ENCODE data around the gene ELAVL1.

The ELAVL1 gene

DNA sequence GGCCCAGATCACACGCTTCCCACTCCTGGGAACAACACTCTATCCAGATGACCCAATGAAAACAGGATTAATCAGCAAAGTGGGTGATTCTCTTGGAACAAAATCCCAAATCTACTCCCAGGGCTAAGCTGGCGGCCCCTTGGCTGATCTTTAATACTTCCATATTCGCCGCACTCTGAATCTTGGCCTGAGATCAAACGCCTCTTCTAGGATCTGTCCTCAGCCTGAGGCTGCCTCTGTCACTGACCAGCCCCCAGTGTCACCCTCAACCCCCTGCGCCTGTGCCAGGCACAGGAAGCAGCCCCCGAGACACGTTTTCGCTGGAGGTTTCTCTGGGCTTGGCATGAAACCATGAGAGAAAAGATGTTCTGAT, 77.1 kb downstream of the ELAVL1 start:
- H3K4me1 ChIP-seq (ENCODE audit: control insufficient read depth, insufficient read depth, low read length) = 0 out of 2 replicates have a peak, but pooled peaks cover 5% of the 10 kb centered on the region

GRCh38 chr19:7927605-7928333, 77.7 kb downstream of the ELAVL1 start:
- Histone ChIP-seq H3K27ac (ENCODE audit: low read length) (no peak overlapping the region), H3K27me3 (ENCODE audit: control insufficient read depth, insufficient read depth, low read length) (no peaks in the 10 kb centered on the region)
- WGBS (ENCODE audit: insufficient coverage, insufficient read length) = no CpG with 5 or more reads among the region's 23 CpGs

More for the DNA sequence above, 77.1 kb downstream of the ELAVL1 start:
- no peaks in the 10 kb centered on the region for H3K27me3 ChIP-seq (ENCODE audit: control insufficient read depth, insufficient read depth, low read length)
- no peak overlapping the region for H3K4me3 ChIP-seq (ENCODE audit: low read length)
- no peak for DNase-seq (ENCODE audit: low read depth, low spot score)
- H3K36me3 ChIP-seq (ENCODE audit: control insufficient read depth, insufficient read depth, low read length) = peaks cover 30% of the 10 kb centered on the region
- H3K9me3 ChIP-seq (ENCODE audit: control insufficient read depth, insufficient read depth, low read length) = no peaks in the 10 kb centered on the region
- no CpG with 5 or more reads among the region's 9 CpGs for WGBS (ENCODE audit: insufficient coverage, insufficient read length)
- H3K27ac ChIP-seq (ENCODE audit: low read length) = no peak overlapping the region

GRCh38 chr19:7926727-7927604, 78.5 kb downstream of the ELAVL1 start:
- Histone ChIP-seq H3K4me1 (ENCODE audit: control insufficient read depth, insufficient read depth, low read length) (0 out of 2 replicates have a peak, but pooled peaks cover 5% of the 10 kb centered on the region), H3K27me3 (ENCODE audit: control insufficient read depth, insufficient read depth, low read length) (no peaks in the 10 kb centered on the region), H3K27ac (ENCODE audit: low read length) (no peak overlapping the region), H3K4me3 (ENCODE audit: low read length) (no peak overlapping the region), H3K9me3 (ENCODE audit: control insufficient read depth, insufficient read depth, low read length) (no peaks in the 10 kb centered on the region), H3K36me3 (ENCODE audit: control insufficient read depth, insufficient read depth, low read length) (peaks cover 19% of the 10 kb centered on the region)
- WGBS (ENCODE audit: insufficient coverage, insufficient read length) = no CpG with 5 or more reads among the region's 32 CpGs
- no peak for DNase-seq (ENCODE audit: low read depth, low spot score)

More at GRCh38 chr19:7927605-7928333, 77.7 kb downstream of the ELAVL1 start:
- DNase-seq (ENCODE audit: low read depth, low spot score) = no peak
- Histone ChIP-seq H3K4me3 (ENCODE audit: low read length) (no peak overlapping the region), H3K4me1 (ENCODE audit: control insufficient read depth, insufficient read depth, low read length) (0 out of 2 replicates have a peak, but pooled peaks cover 5% of the 10 kb centered on the region), H3K9me3 (ENCODE audit: control insufficient read depth, insufficient read depth, low read length) (no peaks in the 10 kb centered on the region), H3K36me3 (ENCODE audit: control insufficient read depth, insufficient read depth, low read length) (peaks cover 24% of the 10 kb centered on the region)

GRCh38 chr19:7926021-7926726, 79.3 kb downstream of the ELAVL1 start, which contains the start of gene CTXN1:
CTXN1 (minus strand) TSS chr19:7926135; CDS start chr19:7925538, 597 bp downstream.
- Histone ChIP-seq H3K27ac (ENCODE audit: low read length) (no peak within 1 kb of the TSS), H3K4me3 (ENCODE audit: low read length) (peak within 1 kb of the TSS; percentile 50), H3K36me3 (ENCODE audit: control insufficient read depth, insufficient read depth, low read length) (peaks cover 11% of the 10 kb centered on the region), H3K4me1 (ENCODE audit: control insufficient read depth, insufficient read depth, low read length) (0 out of 2 replicates have a peak, but pooled peaks cover 5% of the 10 kb centered on the region), H3K27me3 (ENCODE audit: control insufficient read depth, insufficient read depth, low read length) (no peaks in the 10 kb centered on the region), H3K9me3 (ENCODE audit: control insufficient read depth, insufficient read depth, low read length) (no peaks in the 10 kb centered on the region)
- DNase-seq (ENCODE audit: low read depth, low spot score) = no peak
- WGBS (ENCODE audit: insufficient coverage, insufficient read length) = no CpG with 5 or more reads among the region's 65 CpGs

DNA sequence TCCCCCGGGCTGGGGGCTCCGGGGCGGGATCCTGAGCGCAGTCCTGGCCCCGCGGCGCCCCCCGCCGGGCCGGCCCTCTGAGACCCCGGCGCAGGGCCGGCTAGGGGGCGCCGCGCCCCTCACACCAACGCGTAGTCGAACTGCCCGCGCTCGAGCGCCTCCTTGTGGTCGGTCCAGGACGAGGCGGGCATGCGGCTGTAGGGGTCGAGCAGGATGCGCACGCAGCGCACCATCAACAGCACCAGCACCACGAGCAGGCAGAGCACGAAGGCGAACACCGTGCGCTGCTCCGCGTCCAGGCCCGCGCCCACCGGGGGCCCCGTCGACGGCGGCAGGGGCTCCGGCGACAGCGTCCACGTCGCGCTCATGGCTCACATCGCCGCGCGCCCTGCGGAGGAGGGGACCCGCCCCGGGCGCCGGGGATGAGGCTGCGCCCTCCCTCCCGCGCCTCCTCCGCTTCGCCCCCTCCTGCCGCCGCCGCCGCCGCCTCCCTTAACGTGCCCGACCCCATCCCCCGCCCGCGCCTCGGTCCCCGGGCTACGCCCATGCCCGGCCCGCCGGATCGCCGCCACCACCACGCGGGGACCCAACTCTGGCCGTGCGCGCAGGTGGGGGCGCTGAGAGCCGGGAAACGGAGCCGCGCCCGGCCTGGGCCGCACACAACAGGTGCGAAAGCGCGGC, 80.1 kb downstream of the ELAVL1 start:
- Histone ChIP-seq H3K4me3 (ENCODE audit: low read length) (peak overlapping the region; percentile 50), H3K9me3 (ENCODE audit: control insufficient read depth, insufficient read depth, low read length) (no peaks in the 10 kb centered on the region), H3K36me3 (ENCODE audit: control insufficient read depth, insufficient read depth, low read length) (peaks cover 6% of the 10 kb centered on the region; the same call in 1 of the 2 replicates), H3K27ac (ENCODE audit: low read length) (no peak overlapping the region), H3K27me3 (ENCODE audit: control insufficient read depth, insufficient read depth, low read length) (no peaks in the 10 kb centered on the region), H3K4me1 (ENCODE audit: control insufficient read depth, insufficient read depth, low read length) (0 out of 2 replicates have a peak, but pooled peaks cover 5% of the 10 kb centered on the region)
- no peak for DNase-seq (ENCODE audit: low read depth, low spot score)
- no CpG with 5 or more reads among the region's 98 CpGs for WGBS (ENCODE audit: insufficient coverage, insufficient read length)

DNA sequence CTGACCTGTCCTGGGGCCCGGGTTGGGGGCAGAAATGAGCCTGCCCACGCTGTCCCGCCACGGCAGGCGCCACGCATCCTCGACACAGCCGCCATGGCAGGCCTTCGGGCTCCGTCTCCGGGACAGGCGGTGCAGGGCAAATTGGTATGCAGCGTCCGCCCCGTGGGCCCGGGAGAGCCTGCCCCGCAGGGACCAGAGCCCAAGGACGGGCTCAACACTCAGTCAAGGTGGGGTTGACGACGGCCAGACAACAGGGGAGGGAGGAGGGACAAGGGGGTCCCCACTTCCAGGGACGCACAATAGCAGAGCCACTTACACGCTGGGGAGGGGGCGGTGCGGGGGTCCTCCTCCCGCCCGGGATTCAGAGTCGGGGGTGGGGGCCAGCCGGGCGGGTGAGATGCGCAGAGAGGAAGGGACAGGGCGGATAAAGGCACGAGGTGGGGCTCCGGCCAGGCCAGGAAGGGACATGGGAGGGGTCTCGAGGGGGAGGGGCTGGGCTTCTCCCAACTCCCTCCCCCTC, 80.7 kb downstream of the ELAVL1 start:
- no peak for DNase-seq (ENCODE audit: low read depth, low spot score)
- Histone ChIP-seq H3K36me3 (ENCODE audit: control insufficient read depth, insufficient read depth, low read length) (peaks cover 6% of the 10 kb centered on the region; the same call in 1 of the 2 replicates), H3K27ac (ENCODE audit: low read length) (no peak overlapping the region), H3K4me3 (ENCODE audit: low read length) (no peak overlapping the region; the same call in 1 of the 2 replicates), H3K27me3 (ENCODE audit: control insufficient read depth, insufficient read depth, low read length) (no peaks in the 10 kb centered on the region), H3K4me1 (ENCODE audit: control insufficient read depth, insufficient read depth, low read length) (0 out of 2 replicates have a peak, but pooled peaks cover 5% of the 10 kb centered on the region), H3K9me3 (ENCODE audit: control insufficient read depth, insufficient read depth, low read length) (no peaks in the 10 kb centered on the region)
- WGBS (ENCODE audit: insufficient coverage, insufficient read length) = no CpG with 5 or more reads among the region's 34 CpGs

GRCh38 chr19:7924241-7924640, 81.2 kb downstream of the ELAVL1 start:
- Histone ChIP-seq H3K9me3 (ENCODE audit: control insufficient read depth, insufficient read depth, low read length) (no peaks in the 10 kb centered on the region), H3K4me1 (ENCODE audit: control insufficient read depth, insufficient read depth, low read length) (0 out of 2 replicates have a peak, but pooled peaks cover 5% of the 10 kb centered on the region), H3K27me3 (ENCODE audit: control insufficient read depth, insufficient read depth, low read length) (no peaks in the 10 kb centered on the region), H3K27ac (ENCODE audit: low read length) (no peak overlapping the region), H3K4me3 (ENCODE audit: low read length) (no peak overlapping the region), H3K36me3 (ENCODE audit: control insufficient read depth, insufficient read depth, low read length) (peaks cover 6% of the 10 kb centered on the region; the same call in 1 of the 2 replicates)
- WGBS (ENCODE audit: insufficient coverage, insufficient read length) = no CpG with 5 or more reads among the region's 12 CpGs
- DNase-seq (ENCODE audit: low read depth, low spot score) = no peak

DNA sequence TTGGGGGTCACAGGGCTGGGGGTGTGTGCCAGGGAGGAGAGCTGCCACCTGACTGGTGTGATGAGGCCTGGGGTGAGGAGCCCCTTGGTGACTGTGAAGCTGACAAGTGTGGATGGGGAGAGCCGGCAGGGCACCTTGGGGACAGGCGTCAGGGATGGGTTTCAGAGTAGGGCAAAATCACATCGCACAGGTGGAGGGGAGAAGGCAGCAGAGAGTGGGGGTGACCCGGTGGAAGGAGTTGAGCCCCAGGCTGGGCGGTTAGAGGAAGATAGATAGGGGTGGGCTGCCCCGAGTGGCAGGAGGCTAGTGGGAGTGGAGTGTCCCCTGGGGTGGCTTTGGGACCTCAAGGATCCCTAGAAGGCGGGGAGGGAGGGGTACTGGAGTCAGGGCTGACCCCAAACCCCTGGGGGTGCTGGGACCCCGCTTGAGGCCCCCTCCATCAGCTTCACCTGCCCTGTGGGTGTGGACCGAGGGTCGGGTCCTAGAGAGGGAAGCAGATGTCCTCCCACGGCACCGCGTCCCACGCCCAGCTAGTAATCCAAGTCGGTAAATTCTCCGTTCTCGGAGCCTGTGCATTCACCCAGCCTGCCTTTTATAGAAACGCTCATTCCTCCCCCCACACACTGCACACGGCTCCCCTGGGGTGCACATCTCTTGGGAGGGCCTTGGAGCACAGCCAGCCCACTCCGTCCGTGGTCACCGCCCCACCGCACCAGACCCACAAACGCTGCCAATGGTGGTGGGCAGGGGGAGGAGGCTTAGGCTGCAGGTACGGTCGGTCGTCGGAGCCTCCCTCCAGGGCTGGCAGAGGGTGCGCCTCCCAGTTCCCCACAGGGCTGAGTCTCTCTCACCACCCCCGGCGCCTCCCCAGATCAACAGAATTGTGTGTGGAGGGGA, 81.9 kb downstream of the ELAVL1 start:
- no CpG with 5 or more reads among the region's 31 CpGs for WGBS (ENCODE audit: insufficient coverage, insufficient read length)
- Histone ChIP-seq H3K9me3 (ENCODE audit: control insufficient read depth, insufficient read depth, low read length) (no peaks in the 10 kb centered on the region), H3K36me3 (ENCODE audit: control insufficient read depth, insufficient read depth, low read length) (peaks cover 6% of the 10 kb centered on the region; the same call in 1 of the 2 replicates), H3K27ac (ENCODE audit: low read length) (no peak overlapping the region), H3K4me1 (ENCODE audit: control insufficient read depth, insufficient read depth, low read length) (0 out of 2 replicates have a peak, but pooled peaks cover 3% of the 10 kb centered on the region), H3K27me3 (ENCODE audit: control insufficient read depth, insufficient read depth, low read length) (no peaks in the 10 kb centered on the region), H3K4me3 (ENCODE audit: low read length) (no peak overlapping the region)
- DNase-seq (ENCODE audit: low read depth, low spot score) = no peak

DNA sequence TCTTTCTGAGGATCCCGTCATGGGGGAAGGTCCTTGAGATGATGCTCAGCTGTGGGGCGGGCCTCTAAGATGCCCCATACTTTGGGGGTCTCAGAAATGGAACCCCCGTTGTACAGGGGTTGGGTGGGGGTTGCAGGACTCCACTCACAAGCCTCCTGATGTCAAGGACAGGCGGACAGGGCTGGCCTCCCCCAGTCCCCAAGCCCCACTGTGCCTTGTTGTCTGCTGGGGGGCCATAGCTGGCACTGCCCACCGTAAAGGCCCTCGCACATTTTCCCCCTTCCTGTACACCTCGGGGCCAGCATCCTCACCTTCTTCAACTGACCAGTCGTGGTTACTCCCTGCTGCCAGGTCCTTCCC, 82.6 kb downstream of the ELAVL1 start:
- H3K27ac ChIP-seq (ENCODE audit: low read length) = no peak overlapping the region
- no peaks in the 10 kb centered on the region for H3K9me3 ChIP-seq (ENCODE audit: control insufficient read depth, insufficient read depth, low read length)
- peaks cover 6% of the 10 kb centered on the region; the same call in 1 of the 2 replicates for H3K36me3 ChIP-seq (ENCODE audit: control insufficient read depth, insufficient read depth, low read length)
- H3K4me3 ChIP-seq (ENCODE audit: low read length) = no peak overlapping the region
- WGBS (ENCODE audit: insufficient coverage, insufficient read length) = no CpG with 5 or more reads among the region's 8 CpGs
- H3K27me3 ChIP-seq (ENCODE audit: control insufficient read depth, insufficient read depth, low read length) = no peaks in the 10 kb centered on the region; the same call in 1 of the 2 replicates
- DNase-seq (ENCODE audit: low read depth, low spot score) = no peak
- 0 out of 2 replicates have a peak, but pooled peaks cover 3% of the 10 kb centered on the region for H3K4me1 ChIP-seq (ENCODE audit: control insufficient read depth, insufficient read depth, low read length)
